MM.1S (cell line): Measurements from ENCODE around the gene PROX1.

Source experiments
- EZH2 ChIP-seq: fragments of 300-600 bp; sonication (generic); optimal IDR thresholded peaks from 2 replicates; pipeline ENCODE3; 2017; ENCODE audit warnings: low read depth, mild to moderate bottlenecking, antibody characterized with exemption, low read length, mixed read lengths
- TF ChIP-seq, protein P1 (sequence below): fragments of 300-600 bp; sonication (generic); IDR thresholded peaks from 2 replicates; pipeline ENCODE4 v1.5.1; 2016; ENCODE audit warnings: antibody characterized with exemption, low read length, mixed read lengths

DNA sequence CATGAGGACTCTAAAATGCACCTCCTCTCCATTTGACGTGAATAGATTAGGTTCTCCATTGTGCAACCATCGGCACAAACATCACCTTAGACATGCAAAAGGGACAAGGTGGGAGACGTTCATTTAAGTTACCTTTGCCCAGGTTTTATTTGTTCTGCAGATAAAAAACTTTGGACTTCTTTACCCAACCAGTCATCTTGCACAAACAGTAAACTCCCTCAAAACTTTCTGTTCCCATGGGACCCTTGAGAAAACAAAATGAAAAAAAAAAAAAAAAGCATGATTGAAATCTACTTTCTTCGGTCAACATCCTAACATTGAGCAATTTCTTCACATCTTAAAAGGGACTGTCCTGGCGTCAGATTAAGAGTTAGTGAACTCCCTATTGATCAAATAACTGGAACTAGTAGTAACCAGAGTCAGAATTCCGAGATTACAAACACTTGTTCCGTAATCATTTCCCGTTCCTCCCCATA is 31.4 kb upstream of the PROX1 start:
- TF ChIP-seq, protein P1, sequence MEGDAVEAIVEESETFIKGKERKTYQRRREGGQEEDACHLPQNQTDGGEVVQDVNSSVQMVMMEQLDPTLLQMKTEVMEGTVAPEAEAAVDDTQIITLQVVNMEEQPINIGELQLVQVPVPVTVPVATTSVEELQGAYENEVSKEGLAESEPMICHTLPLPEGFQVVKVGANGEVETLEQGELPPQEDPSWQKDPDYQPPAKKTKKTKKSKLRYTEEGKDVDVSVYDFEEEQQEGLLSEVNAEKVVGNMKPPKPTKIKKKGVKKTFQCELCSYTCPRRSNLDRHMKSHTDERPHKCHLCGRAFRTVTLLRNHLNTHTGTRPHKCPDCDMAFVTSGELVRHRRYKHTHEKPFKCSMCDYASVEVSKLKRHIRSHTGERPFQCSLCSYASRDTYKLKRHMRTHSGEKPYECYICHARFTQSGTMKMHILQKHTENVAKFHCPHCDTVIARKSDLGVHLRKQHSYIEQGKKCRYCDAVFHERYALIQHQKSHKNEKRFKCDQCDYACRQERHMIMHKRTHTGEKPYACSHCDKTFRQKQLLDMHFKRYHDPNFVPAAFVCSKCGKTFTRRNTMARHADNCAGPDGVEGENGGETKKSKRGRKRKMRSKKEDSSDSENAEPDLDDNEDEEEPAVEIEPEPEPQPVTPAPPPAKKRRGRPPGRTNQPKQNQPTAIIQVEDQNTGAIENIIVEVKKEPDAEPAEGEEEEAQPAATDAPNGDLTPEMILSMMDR, result no peak
- no peak for TF ChIP-seq EZH2
